ENCODE measurements around the gene CDKN1B. TPM values are rescaled to one million over a fixed set of nuclear protein-coding genes. Genes with fewer than 3 reads are reported as not detected.

CDKN1B gene
- total RNA-seq, 1 experiment from 2014 or later = 38.7 TPM

- ChIA-PET POLR2A (ENCODE audit: low non-redundant PET) (interaction anchor here (0.7 kb wide), 1 partner anchor 326 kb away, joined by 13 read pairs; no protein-coding TSS in a partner anchor), CTCF (interaction anchor here (0.6 kb wide), 1 partner anchor 328 kb away, joined by 3 read pairs; no protein-coding TSS in a partner anchor)
- Histone ChIP-seq H3K9me3 (ENCODE audit: low read depth, low read length, poor library complexity, severe bottlenecking) (no peaks in the 10 kb centered on the region), H3K27ac (ENCODE audit: low read depth, low read length, poor library complexity, severe bottlenecking) (no peak overlapping the region), H3K4me1 (ENCODE audit: insufficient read depth, low read length, poor library complexity, severe bottlenecking) (peaks cover 12% of the 10 kb centered on the region), H3K36me3 (ENCODE audit: insufficient read depth, low read length, poor library complexity, severe bottlenecking) (no peaks in the 10 kb centered on the region), H3K27me3 (replicated peaks; ENCODE audit: insufficient read depth, low read depth, low read length, poor library complexity) (no peaks in the 10 kb centered on the region), H3K4me3 (ENCODE audit: low read depth, low read length, poor library complexity, severe bottlenecking) (no peak overlapping the region)
- peak; percentile 92 for DNase-seq (ENCODE audit: low spot score)
- BruUV-seq (replicated peaks) = no TSS peak
- intact Hi-C loops (cut with micrococcal nuclease; ENCODE audit: unreplicated experiment) = loop anchor here (1.0 to 5.0 kb wide), 4 partner anchors 92 to 670 kb away; partner anchors contain the start of gene CREBL2
- TF ChIP-seq EZH2 (IDR thresholded peaks at IDR 0.05; ENCODE audit: borderline replicate concordance, low read depth, low read length, poor library complexity, severe bottlenecking) (no peak), CTCF (conservative IDR thresholded peaks at IDR 0.05; ENCODE audit: low read depth, low read length) (peak; percentile 89)
Observed at GRCh38 chr12:12704593-12705230, 12.5 kb upstream of the CDKN1B start.

GRCh38 chr12:12705838-12706520, 11.2 kb upstream of the CDKN1B start:
- no peak overlapping the region for H3K27ac ChIP-seq (ENCODE audit: low read depth, low read length, poor library complexity, severe bottlenecking)
- TF ChIP-seq CTCF (conservative IDR thresholded peaks at IDR 0.05; ENCODE audit: low read depth, low read length) (no peak), EZH2 (IDR thresholded peaks at IDR 0.05; ENCODE audit: borderline replicate concordance, low read depth, low read length, poor library complexity, severe bottlenecking) (no peak)
- ChIA-PET CTCF (no interaction called here), POLR2A (ENCODE audit: low non-redundant PET) (interaction anchor here (0.5 kb wide), 1 partner anchor 323 kb away, joined by 6 read pairs; no protein-coding TSS in a partner anchor)
- intact Hi-C loops (cut with micrococcal nuclease; ENCODE audit: unreplicated experiment) = loop anchor here (2.0 kb wide), 1 partner anchor 671 kb away; no protein-coding TSS in a partner anchor
- no peaks in the 10 kb centered on the region for H3K9me3 ChIP-seq (ENCODE audit: low read depth, low read length, poor library complexity, severe bottlenecking)
- DNase-seq (ENCODE audit: low spot score) = peak; percentile 43
- H3K4me1 ChIP-seq (ENCODE audit: insufficient read depth, low read length, poor library complexity, severe bottlenecking) = peaks cover 12% of the 10 kb centered on the region
- H3K36me3 ChIP-seq (ENCODE audit: insufficient read depth, low read length, poor library complexity, severe bottlenecking) = no peaks in the 10 kb centered on the region
- BruUV-seq (replicated peaks) = no TSS peak
- no peaks in the 10 kb centered on the region for H3K27me3 ChIP-seq (replicated peaks; ENCODE audit: insufficient read depth, low read depth, low read length, poor library complexity)
- H3K4me3 ChIP-seq (ENCODE audit: low read depth, low read length, poor library complexity, severe bottlenecking) = no peak overlapping the region

GRCh38 chr12:12713932-12714275, 3.3 kb upstream of the CDKN1B start:
- ChIA-PET CTCF (no interaction called here), POLR2A (ENCODE audit: low non-redundant PET) (no interaction called here)
- H3K27me3 ChIP-seq (replicated peaks; ENCODE audit: insufficient read depth, low read depth, low read length, poor library complexity) = no peaks in the 10 kb centered on the region
- DNase-seq (ENCODE audit: low spot score) = no peak
- peaks cover 3% of the 10 kb centered on the region for H3K36me3 ChIP-seq (ENCODE audit: insufficient read depth, low read length, poor library complexity, severe bottlenecking)
- TF ChIP-seq CTCF (conservative IDR thresholded peaks at IDR 0.05; ENCODE audit: low read depth, low read length) (no peak), EZH2 (IDR thresholded peaks at IDR 0.05; ENCODE audit: borderline replicate concordance, low read depth, low read length, poor library complexity, severe bottlenecking) (no peak)
- H3K9me3 ChIP-seq (ENCODE audit: low read depth, low read length, poor library complexity, severe bottlenecking) = no peaks in the 10 kb centered on the region
- no TSS peak for BruUV-seq (replicated peaks)
- H3K4me1 ChIP-seq (ENCODE audit: insufficient read depth, low read length, poor library complexity, severe bottlenecking) = peaks cover 25% of the 10 kb centered on the region
- peak overlapping the region; percentile 23 for H3K4me3 ChIP-seq (ENCODE audit: low read depth, low read length, poor library complexity, severe bottlenecking)
- peak overlapping the region; percentile 28 for H3K27ac ChIP-seq (ENCODE audit: low read depth, low read length, poor library complexity, severe bottlenecking)
- intact Hi-C loops (cut with micrococcal nuclease; ENCODE audit: unreplicated experiment) = no loop called here
